ENCODE data around the gene WFDC11.

Gene WFDC11

DNA sequence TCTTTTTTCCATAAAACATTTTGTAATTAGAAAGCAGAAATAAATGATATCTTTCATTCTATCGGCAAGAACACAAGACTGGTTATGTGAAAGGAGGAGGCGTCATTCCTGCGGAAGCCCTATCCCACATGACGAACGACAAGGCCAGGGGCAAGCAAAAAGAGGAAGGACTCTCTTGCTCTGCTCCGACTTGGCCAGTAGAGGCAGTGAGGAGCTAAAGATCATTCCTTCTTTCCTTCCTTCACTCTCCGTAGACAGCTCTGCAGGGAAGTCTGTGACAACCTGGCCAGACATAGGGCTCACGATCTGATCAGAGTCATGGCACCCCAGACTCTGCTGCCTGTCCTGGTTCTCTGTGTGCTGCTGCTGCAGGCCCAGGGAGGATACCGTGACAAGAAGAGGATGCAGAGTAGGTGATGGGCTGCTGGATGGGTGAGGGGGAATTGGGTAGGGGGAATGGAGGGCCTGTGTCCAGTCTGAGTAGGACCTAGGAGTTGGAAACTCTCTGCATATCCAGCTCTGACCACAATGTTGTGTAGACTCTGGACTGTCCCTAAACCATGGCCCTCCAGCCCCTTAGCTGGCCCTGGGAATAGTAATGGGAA lies 40.4 kb downstream of the WFDC11 start, which contains the start of gene WFDC10A:
WFDC10A (plus strand) TSS at position 244 of the 605 bp plus-strand sequence; CDS start at position 319, 75 bp downstream.
- FAIRE-seq (peak; percentile 85), DNase-seq (ENCODE audit: insufficient read length, low spot score) (peak; percentile 38)

DNA sequence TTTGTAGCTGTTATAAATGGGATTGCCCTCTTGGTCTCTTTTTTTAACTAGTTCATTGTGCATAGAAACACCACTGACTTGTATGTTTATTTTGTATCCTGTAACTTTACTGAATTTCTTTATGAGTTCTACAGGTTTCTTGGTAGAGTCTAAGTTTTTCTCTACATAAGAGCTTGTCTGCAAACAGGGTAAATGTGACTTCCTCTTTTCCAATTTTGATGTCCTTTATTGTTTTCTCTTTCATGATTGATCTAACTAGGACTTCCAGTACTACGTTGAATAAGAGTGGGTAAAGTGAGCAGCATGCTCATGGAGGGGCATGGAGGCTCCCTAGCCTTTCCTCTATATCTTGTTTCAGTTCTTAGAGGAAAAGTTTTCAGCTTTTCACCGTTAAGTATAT lies 43.5 kb downstream of the WFDC11 start:
- no peak for FAIRE-seq

DNA sequence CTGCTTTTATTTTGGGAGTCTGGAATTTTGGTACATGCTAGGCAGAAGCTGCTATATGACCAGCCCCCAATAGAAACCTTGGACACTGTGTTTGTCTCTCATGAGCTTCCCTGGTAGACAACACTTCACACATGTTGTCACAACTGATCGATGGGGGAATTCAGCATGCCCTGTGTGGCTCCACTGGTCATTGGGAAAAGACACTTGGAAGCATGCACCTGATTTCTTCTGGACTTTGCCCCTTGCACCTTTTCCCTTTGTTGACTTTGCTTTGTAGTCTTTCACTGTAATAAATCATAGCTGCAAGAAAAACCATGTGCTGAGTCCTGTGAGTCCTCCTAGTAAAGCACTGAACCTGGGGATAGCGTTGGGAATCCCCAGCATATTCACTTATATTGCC lies 48.4 kb downstream of the WFDC11 start:
- FAIRE-seq (no peak), DNase-seq (ENCODE audit: insufficient read length, low spot score) (no peak)

More for the DNA sequence above, 43.5 kb downstream of the WFDC11 start:
- DNase-seq (ENCODE audit: insufficient read length, low spot score): no peak

DNA sequence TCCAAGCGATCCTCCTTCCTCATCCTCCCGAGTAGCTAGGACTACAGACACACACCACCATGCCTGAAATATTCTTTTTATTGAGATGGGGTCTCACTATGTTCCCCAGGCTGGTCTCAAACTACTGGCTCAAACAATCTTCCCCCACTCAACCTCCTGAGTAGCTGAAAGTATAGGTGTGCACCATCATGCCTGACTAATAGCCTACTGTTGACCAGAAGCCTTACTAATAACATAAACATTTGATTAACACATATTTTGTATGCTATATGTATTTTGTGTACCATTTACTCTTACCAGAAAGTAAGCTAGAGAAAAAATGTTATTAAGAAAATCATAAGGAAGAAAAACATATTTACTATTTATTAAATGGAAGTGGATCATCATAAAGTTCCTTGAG lies 52.4 kb downstream of the WFDC11 start:
- DNase-seq (ENCODE audit: insufficient read length, low spot score) (no peak), FAIRE-seq (no peak)

DNA sequence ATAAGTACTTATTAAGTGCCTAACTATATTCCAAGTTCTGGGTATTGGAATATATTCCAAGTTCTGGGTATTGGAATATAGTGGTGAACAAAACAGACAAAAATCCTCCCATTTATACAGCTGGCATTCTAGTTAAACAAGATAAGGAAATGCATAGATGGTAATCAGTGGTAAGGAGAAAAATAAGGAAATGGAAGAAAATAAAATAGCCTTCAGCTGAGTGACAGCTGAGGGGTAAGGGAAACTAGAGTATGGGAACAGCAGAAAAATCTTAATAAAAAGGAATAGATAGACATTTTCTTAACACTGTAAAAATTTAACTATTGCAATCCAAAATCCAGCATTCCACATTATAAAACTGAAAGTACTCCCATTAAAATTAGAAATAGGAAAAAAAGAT lies 57.7 kb downstream of the WFDC11 start:
- FAIRE-seq (no peak), DNase-seq (ENCODE audit: insufficient read length, low spot score) (no peak)

DNA sequence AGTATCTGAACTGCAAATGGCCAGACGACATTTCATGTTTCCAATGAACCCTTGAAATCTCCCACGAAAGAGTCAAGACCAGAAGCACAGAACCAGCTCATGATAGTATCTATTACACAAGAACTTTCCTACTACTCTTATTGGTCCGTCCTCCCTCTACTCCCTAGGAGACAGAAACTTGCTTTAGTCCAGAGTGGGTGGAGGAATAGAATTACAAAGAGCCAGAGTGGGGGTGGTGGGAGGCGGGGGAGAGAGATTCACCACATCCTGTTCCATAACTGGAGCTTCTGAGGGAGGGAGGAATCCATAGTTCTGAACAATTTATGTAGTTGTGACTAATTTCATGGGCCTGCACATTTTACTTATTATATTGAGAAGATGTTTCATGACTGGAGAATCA lies 59.0 kb downstream of the WFDC11 start:
- no peak for DNase-seq (ENCODE audit: insufficient read length, low spot score)
- FAIRE-seq: no peak

DNA sequence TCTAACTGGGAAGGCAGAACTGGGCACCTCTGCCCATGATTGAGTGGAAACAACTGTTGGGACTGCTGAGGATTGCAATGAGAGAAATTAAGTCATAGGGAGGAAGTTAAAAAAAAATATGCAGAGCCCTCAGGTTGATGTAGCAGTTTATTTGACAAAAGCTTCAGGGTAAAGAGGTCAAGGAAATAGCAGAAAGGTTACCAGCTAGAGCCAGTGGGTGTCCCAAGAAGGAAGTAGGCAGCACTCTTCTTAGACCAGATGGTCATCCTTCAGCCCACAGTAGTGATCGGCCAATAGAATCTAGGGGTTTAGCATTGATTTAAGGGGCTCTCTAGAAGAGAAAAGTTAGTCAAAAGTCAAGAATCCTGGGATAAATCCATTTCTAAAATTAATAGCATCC lies 62.2 kb downstream of the WFDC11 start:
- DNase-seq (ENCODE audit: insufficient read length, low spot score) (no peak), FAIRE-seq (no peak)
